Common myeloid progenitor, CD34-positive (primary cell): ENCODE results near the gene CREB5.

Source experiments
- CTCF ChIA-PET: fragments of 350-600 bp; sonication (Branson Sonifier 250); formaldehyde crosslinking; loops from one replicate; lab custom pipeline; 2021; ENCODE audit warnings: antibody characterized with exemption; lab: Charles Lee
- POLR2A ChIA-PET: fragments of 350-600 bp; sonication (Branson Sonifier 250); formaldehyde crosslinking; loops from one replicate; lab custom pipeline; 2021; ENCODE audit warnings: antibody characterized with exemption; lab: Charles Lee
- DNase-seq, 3 donors: peaks; one replicate each; pipeline versions ENCODE4 v3.0.0 to v3.0.0-alpha.2; 2013
- H3K27ac ChIP-seq, 2 experiments: 1 replicate in 1 of 2; 2 replicates in 1 of 2; pipeline ENCODE4 v1.7.0; 2013; ENCODE audit warnings: inconsistent platforms in 2 of 2, low read length in 2 of 2, mild to moderate bottlenecking in 2 of 2, low read depth in 1 of 2, moderate library complexity in 1 of 2; ENCODE audit not compliant: severe bottlenecking in 2 of 2, insufficient read depth in 1 of 2, poor library complexity in 1 of 2
- H3K27me3 ChIP-seq, 5 experiments: replicated peaks in 2 of 5; 1 replicate in 3 of 5; 2 replicates in 2 of 5; pipeline versions ENCODE4 v1.6.1 to v1.7.0; 2013; ENCODE audit warnings: low read length in 4 of 5, mild to moderate bottlenecking in 2 of 5, moderate library complexity in 2 of 5, inconsistent platforms in 1 of 5; ENCODE audit not compliant: insufficient read depth in 5 of 5, control insufficient read depth in 4 of 5
- H3K36me3 ChIP-seq, 4 experiments: 1 replicate in 2 of 4; 2 replicates in 2 of 4; pipeline versions ENCODE4 v1.6.1 to v1.7.0; 2013; ENCODE audit warnings: low read length in 3 of 4, control low read depth in 1 of 4, mild to moderate bottlenecking in 1 of 4; ENCODE audit not compliant: control insufficient read depth in 4 of 4, insufficient read depth in 4 of 4
- H3K4me1 ChIP-seq, 4 experiments: 1 replicate in 3 of 4; 2 replicates in 1 of 4; pipeline versions ENCODE4 v1.6.1 to v1.7.1; 2013; ENCODE audit warnings: low read length in 3 of 4, mild to moderate bottlenecking in 3 of 4, control low read depth in 1 of 4, inconsistent platforms in 1 of 4, moderate library complexity in 1 of 4; ENCODE audit not compliant: control insufficient read depth in 4 of 4, insufficient read depth in 4 of 4; ENCODE audit errors: control extremely low read depth in 1 of 4
- H3K4me3 ChIP-seq, 7 experiments: 1 replicate in 4 of 7; 2 replicates in 3 of 7; pipeline versions ENCODE4 v1.5.1 to v1.7.0; 2013; ENCODE audit warnings: mild to moderate bottlenecking in 7 of 7, low read length in 6 of 7, moderate library complexity in 6 of 7, inconsistent platforms in 2 of 7, low read depth in 2 of 7, control low read depth in 1 of 7; ENCODE audit not compliant: insufficient read depth in 4 of 7, control insufficient read depth in 1 of 7; ENCODE audit errors: extremely low read depth in 1 of 7
- H3K9me3 ChIP-seq, 5 experiments: 1 replicate in 4 of 5; 2 replicates in 1 of 5; pipeline versions ENCODE4 v1.6.1 to v1.7.1; 2013; ENCODE audit warnings: low read length in 4 of 5, mild to moderate bottlenecking in 2 of 5, inconsistent platforms in 1 of 5, low read depth in 1 of 5, moderate library complexity in 1 of 5; ENCODE audit not compliant: control insufficient read depth in 4 of 5, insufficient read depth in 2 of 5; ENCODE audit errors: control extremely low read depth in 1 of 5
- WGBS: methylation state at CpG from one replicate; pipeline ENCODE4 v1.1.5; 2013; ENCODE audit not compliant: insufficient coverage; 5-methylcytosine and 5-hydroxymethylcytosine counted together

CREB5 gene

DNA sequence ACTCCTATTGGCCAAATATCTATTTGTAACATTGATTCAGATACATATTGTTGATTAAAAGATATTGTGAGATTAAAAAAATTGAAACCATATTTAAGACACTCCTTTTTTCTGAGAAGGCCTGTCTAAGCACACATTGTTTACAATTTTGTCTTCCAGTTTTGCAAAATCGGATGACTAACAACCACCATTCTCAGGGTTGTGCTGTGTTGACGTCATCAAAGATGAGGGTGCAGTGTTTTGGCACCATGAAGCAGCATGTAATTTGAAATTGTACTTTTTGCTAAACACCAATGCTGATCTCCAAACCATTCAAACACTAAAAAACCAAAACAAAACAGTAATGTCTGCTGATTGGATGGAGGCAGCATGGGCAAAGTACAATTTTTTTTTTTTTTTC is 7.4 kb downstream of the CREB5 start:
- Histone ChIP-seq H3K27me3 (peaks cover 3 to 12% (median 7%) of the 10 kb centered on the region in 5 experiments), H3K4me3 (no peak overlapping the region), H3K27ac (no peak overlapping the region), H3K36me3 (no peaks in the 10 kb centered on the region), H3K9me3 (no peaks in the 10 kb centered on the region), H3K4me1 (no peaks in the 10 kb centered on the region)
- no peak for DNase-seq
- POLR2A ChIA-PET: no interaction called here
- CTCF ChIA-PET: no interaction called here
- WGBS: no CpG with 5 or more reads among the region's 2 CpGs

GRCh38 chr7:28423112-28423511 is 10.8 kb downstream of the CREB5 start:
- no peaks in the 10 kb centered on the region for H3K36me3 ChIP-seq
- H3K27ac ChIP-seq: no peak overlapping the region
- H3K4me3 ChIP-seq: no peak overlapping the region
- ChIA-PET POLR2A (no interaction called here), CTCF (no interaction called here)
- no peaks in the 10 kb centered on the region for H3K9me3 ChIP-seq
- H3K27me3 ChIP-seq: no peaks in the 10 kb centered on the region
- H3K4me1 ChIP-seq: no peaks in the 10 kb centered on the region
- DNase-seq: no peak

DNA sequence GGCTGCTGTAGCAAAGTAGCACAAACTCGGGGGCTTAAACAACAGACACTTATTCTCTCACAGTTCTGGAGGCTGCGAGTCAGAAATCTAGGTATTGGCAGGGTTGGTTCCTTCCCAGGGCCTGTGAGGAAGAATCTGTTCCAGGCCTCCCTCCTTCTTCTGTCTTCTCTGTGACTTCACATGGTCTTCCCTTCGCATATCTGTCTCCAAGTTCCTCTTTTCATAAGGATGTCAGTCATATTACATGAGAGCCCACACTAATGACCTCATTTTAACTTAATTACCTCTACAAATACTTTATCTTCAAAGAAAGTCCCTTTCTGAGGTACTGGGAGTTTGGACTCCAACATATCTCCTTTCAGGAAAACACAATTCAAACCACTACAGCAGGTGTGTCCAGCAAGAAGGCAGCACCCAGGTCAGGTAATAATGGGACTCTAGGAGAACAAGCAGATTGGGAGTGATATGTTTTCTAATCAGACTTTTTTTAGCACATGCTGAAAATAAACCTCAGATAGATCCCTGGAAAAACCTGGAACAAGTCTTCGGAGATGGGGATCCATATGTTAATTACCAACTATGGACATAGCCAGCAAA is 11.7 kb downstream of the CREB5 start:
- no peaks in the 10 kb centered on the region for H3K4me1 ChIP-seq
- peak in 2 of 3 donors; percentile 56 to 74 for DNase-seq
- no peaks in the 10 kb centered on the region for H3K27me3 ChIP-seq
- H3K27ac ChIP-seq: no peak overlapping the region
- ChIA-PET CTCF (no interaction called here), POLR2A (no interaction called here)
- no peak overlapping the region for H3K4me3 ChIP-seq
- H3K9me3 ChIP-seq: no peaks in the 10 kb centered on the region
- no peaks in the 10 kb centered on the region for H3K36me3 ChIP-seq
- WGBS: 65% methylated on average over 3 of the region's 4 CpGs

GRCh38 chr7:28425496-28425895 is 13.2 kb downstream of the CREB5 start:
- Histone ChIP-seq H3K36me3 (no peaks in the 10 kb centered on the region), H3K4me3 (no peak overlapping the region), H3K27me3 (no peaks in the 10 kb centered on the region), H3K4me1 (no peaks in the 10 kb centered on the region), H3K9me3 (no peaks in the 10 kb centered on the region), H3K27ac (no peak overlapping the region)
- CTCF ChIA-PET: interaction anchor here (0.6 to 1.4 kb wide), 2 partner anchors 9 to 139 kb away, joined by 3 to 6 read pairs; no protein-coding TSS in a partner anchor
- 100% methylated on average over 1 of the region's 1 CpG for WGBS
- POLR2A ChIA-PET: interaction anchor here (0.6 to 1.0 kb wide), 2 partner anchors 15 to 49 kb away, joined by 3 to 5 read pairs; no protein-coding TSS in a partner anchor
- DNase-seq: no peak

DNA sequence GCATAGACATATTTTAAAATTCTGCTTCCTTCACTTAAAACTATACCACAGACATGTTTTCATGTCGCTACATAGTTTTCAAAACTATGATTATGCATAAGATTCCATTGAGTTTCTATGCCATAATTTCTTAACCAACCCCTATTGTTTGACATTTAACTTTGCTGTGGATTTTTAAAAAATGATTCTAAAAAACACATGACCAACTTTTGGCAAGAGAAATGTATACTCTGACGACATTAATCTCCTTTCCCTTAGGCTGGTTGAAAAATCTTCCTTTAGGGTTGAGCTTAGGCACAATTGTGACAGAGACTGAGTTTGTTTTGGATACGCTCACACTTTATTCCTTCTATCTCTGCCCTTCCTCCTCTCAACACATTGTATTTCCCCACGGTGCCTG is 14.9 kb downstream of the CREB5 start:
- Histone ChIP-seq H3K27me3 (no peaks in the 10 kb centered on the region), H3K27ac (no peak overlapping the region), H3K4me1 (no peaks in the 10 kb centered on the region), H3K4me3 (no peak overlapping the region), H3K36me3 (no peaks in the 10 kb centered on the region), H3K9me3 (no peaks in the 10 kb centered on the region)
- ChIA-PET POLR2A (no interaction called here), CTCF (no interaction called here)
- WGBS: 100% methylated on average over 3 of the region's 4 CpGs
- DNase-seq: no peak

DNA sequence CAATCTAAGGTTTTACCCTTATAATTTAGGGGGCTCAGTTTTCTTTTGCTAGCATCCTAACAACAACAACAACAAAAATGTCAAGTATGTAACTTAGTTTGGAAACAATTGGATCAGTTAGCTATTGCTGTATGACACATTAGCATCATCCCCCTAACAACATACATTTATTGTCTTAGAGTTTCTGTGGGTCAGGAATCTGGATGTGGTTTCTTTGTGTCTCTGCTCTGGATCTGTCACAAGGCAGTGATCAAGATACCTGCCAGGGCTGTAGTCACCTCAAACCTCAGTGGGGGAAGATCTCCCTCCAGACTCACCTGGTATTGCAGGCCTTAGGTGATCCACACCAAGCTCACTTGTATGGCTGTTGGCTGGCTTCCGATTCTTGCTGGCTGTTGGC is 18.3 kb downstream of the CREB5 start:
- Histone ChIP-seq H3K36me3 (no peaks in the 10 kb centered on the region), H3K4me3 (no peak overlapping the region), H3K9me3 (no peaks in the 10 kb centered on the region), H3K27ac (no peak overlapping the region), H3K27me3 (no peaks in the 10 kb centered on the region), H3K4me1 (peaks cover 4 to 13% (median 9%) of the 10 kb centered on the region in 4 experiments)
- ChIA-PET POLR2A (no interaction called here), CTCF (interaction anchor here (0.9 to 1.0 kb wide), 2 partner anchors 15 to 43 kb away, joined by 3 read pairs; no protein-coding TSS in a partner anchor)
- 83% methylated on average over 1 of the region's 1 CpG for WGBS
- no peak for DNase-seq

GRCh38 chr7:28432105-28432504 is 19.8 kb downstream of the CREB5 start:
- Histone ChIP-seq H3K27ac (no peak overlapping the region), H3K36me3 (no peaks in the 10 kb centered on the region), H3K4me3 (no peak overlapping the region), H3K9me3 (no peaks in the 10 kb centered on the region), H3K27me3 (no peaks in the 10 kb centered on the region), H3K4me1 (peaks cover 4 to 13% (median 9%) of the 10 kb centered on the region in 4 experiments)
- ChIA-PET CTCF (interaction anchor here (0.6 kb wide), 1 partner anchor 37 kb away, joined by 3 read pairs; no protein-coding TSS in a partner anchor), POLR2A (no interaction called here)
- 100% methylated on average over 2 of the region's 7 CpGs for WGBS
- no peak for DNase-seq
